ENCODE results near the gene CBY2.
"Not testable (repeated sequence)": the region's sequence is repeated elsewhere in the genome, so short reads cannot be mapped to it uniquely, and the experiment has no call there.

Gene CBY2
- total RNA-seq, result 0 to 0.18 (median 0) reads per million in 4 experiments

GRCh38 chr13:45702088-45702487 is at the start of gene CBY2:
Gene CBY2 (plus strand): TSS chr13:45702320. CDS start chr13:45702391, 71 bp downstream.
- DNase-seq, result no peak

GRCh38 chr13:45654633-45655349 is 47.3 kb upstream of the CBY2 start:
- no peak for DNase-seq

- DNase-seq, result no peak
These were observed 43.4 kb upstream of the CBY2 start for GRCh38 chr13:45658586-45659235.

- DNase-seq, result no peak
These were observed 42.6 kb upstream of the CBY2 start for GRCh38 chr13:45659536-45659935.

- DNase-seq, result not testable (repeated sequence)
These were observed 41.7 kb upstream of the CBY2 start for GRCh38 chr13:45660458-45660857.

GRCh38 chr13:45662162-45662561 is 40.0 kb upstream of the CBY2 start:
- no peak for DNase-seq

GRCh38 chr13:45662903-45663302 is 39.2 kb upstream of the CBY2 start:
- DNase-seq, result not testable (repeated sequence)

- not testable (repeated sequence) for DNase-seq
These were observed 32.5 kb upstream of the CBY2 start for GRCh38 chr13:45669626-45670025.

GRCh38 chr13:45670189-45670885 is 31.8 kb upstream of the CBY2 start:
- no peak for DNase-seq

- no peak for DNase-seq
These were observed 27.2 kb upstream of the CBY2 start for GRCh38 chr13:45674908-45675307.

GRCh38 chr13:45678282-45678681 is 23.8 kb upstream of the CBY2 start:
- DNase-seq, result no peak

- no peak for DNase-seq
These were observed 21.0 kb upstream of the CBY2 start for GRCh38 chr13:45681113-45681512.

- DNase-seq, result no peak
These were observed 19.6 kb upstream of the CBY2 start for GRCh38 chr13:45682494-45683008.

- DNase-seq, result no peak
These were observed 18.4 kb upstream of the CBY2 start for GRCh38 chr13:45683701-45684100.

- DNase-seq, result no peak
These were observed 13.5 kb upstream of the CBY2 start for GRCh38 chr13:45688577-45688976.

GRCh38 chr13:45690636-45691035 is 11.5 kb upstream of the CBY2 start:
- DNase-seq, result no peak

GRCh38 chr13:45691251-45691650 is 10.9 kb upstream of the CBY2 start:
- DNase-seq, result no peak

GRCh38 chr13:45691667-45692066 is 10.5 kb upstream of the CBY2 start:
- no peak for DNase-seq

- DNase-seq, result no peak
These were observed 6.9 kb upstream of the CBY2 start for GRCh38 chr13:45695198-45695730.

GRCh38 chr13:45696610-45697226 is 5.4 kb upstream of the CBY2 start:
- DNase-seq, result no peak

- no peak for DNase-seq
These were observed 884 bp upstream of the CBY2 start for GRCh38 chr13:45700971-45701900.
